H9 (cell line): ENCODE results near the gene GLIPR1L1. TPM values are rescaled to one million over a fixed set of nuclear protein-coding genes. Genes with fewer than 3 reads are reported as not detected.

Source experiments
- DNase-seq: peaks from one replicate; pipeline ENCODE4 v3.0.0-alpha.2; 2017
- H2AFZ ChIP-seq: one replicate; pipeline ENCODE4 v1.6.1; 2013; ENCODE audit warnings: mild to moderate bottlenecking, low read length, control low read depth, moderate library complexity
- H2AK5ac ChIP-seq: 2 replicates; pipeline ENCODE4 v1.6.1; 2013; ENCODE audit warnings: low read length, control low read depth, mixed read lengths; ENCODE audit not compliant: insufficient read length
- H2BK120ac ChIP-seq: one replicate; pipeline ENCODE4 v1.6.1; 2013; ENCODE audit warnings: low read depth, mild to moderate bottlenecking, low read length, control low read depth, inconsistent platforms; ENCODE audit not compliant: poor library complexity, severe bottlenecking
- H2BK12ac ChIP-seq: 2 replicates; pipeline ENCODE4 v1.6.1; 2013; ENCODE audit warnings: low read length, control low read depth, mixed read lengths, low read depth; ENCODE audit not compliant: insufficient read length
- H2BK15ac ChIP-seq: 2 replicates; pipeline ENCODE4 v1.6.1; 2013; ENCODE audit warnings: low read depth, low read length, control low read depth
- H2BK20ac ChIP-seq: one replicate; pipeline ENCODE4 v1.6.1; 2013; ENCODE audit warnings: low read depth, mild to moderate bottlenecking, low read length, control low read depth, inconsistent platforms; ENCODE audit not compliant: poor library complexity, severe bottlenecking
- H2BK5ac ChIP-seq: 2 replicates; pipeline ENCODE4 v1.6.1; 2013; ENCODE audit warnings: low read length, control low read depth, mixed read lengths; ENCODE audit not compliant: insufficient read length
- H3K14ac ChIP-seq: 2 replicates; pipeline ENCODE4 v1.6.1; 2013; ENCODE audit warnings: low read length, control low read depth; ENCODE audit not compliant: insufficient read depth
- H3K18ac ChIP-seq: 2 replicates; pipeline ENCODE4 v1.6.1; 2013; ENCODE audit warnings: low read depth, mild to moderate bottlenecking, mixed read lengths, low read length, control low read depth; ENCODE audit not compliant: insufficient read length
- H3K23ac ChIP-seq: 2 replicates; pipeline ENCODE4 v1.6.1; 2013; ENCODE audit warnings: low read length, control low read depth, mixed read lengths, low read depth; ENCODE audit not compliant: insufficient read length
- H3K23me2 ChIP-seq: 2 replicates; pipeline ENCODE4 v1.6.1; 2013; ENCODE audit warnings: low read depth, mild to moderate bottlenecking, mixed read lengths, low read length, control low read depth; ENCODE audit not compliant: insufficient read length, poor library complexity, severe bottlenecking
- H3K27ac ChIP-seq: 2 replicates; pipeline ENCODE4 v1.5.1; 2013; ENCODE audit warnings: low read length, control low read depth, mixed read lengths, low read depth; ENCODE audit not compliant: insufficient read length
- H3K27me3 ChIP-seq: 2 replicates; pipeline ENCODE4 v1.6.1; 2013; ENCODE audit warnings: low read length, control low read depth, inconsistent platforms; ENCODE audit not compliant: insufficient read depth
- H3K4ac ChIP-seq: 2 replicates; pipeline ENCODE4 v1.6.1; 2013; ENCODE audit warnings: low read depth, mild to moderate bottlenecking, control low read depth, inconsistent platforms, low read length, moderate library complexity
- H3K4me1 ChIP-seq: 2 replicates; pipeline ENCODE4 v1.6.1; 2013; ENCODE audit warnings: low read length, control low read depth, inconsistent platforms; ENCODE audit not compliant: insufficient read depth
- H3K4me2 ChIP-seq: 2 replicates; pipeline ENCODE4 v1.6.1; 2013; ENCODE audit warnings: low read length, control low read depth, mixed read lengths; ENCODE audit not compliant: insufficient read length, insufficient read depth
- H3K56ac ChIP-seq: 2 replicates; pipeline ENCODE4 v1.6.1; 2013; ENCODE audit warnings: low read depth, mild to moderate bottlenecking, mixed read lengths, low read length, control low read depth; ENCODE audit not compliant: insufficient read length
- H3K79me1 ChIP-seq: 2 replicates; pipeline ENCODE4 v1.6.1; 2013; ENCODE audit warnings: low read depth, mild to moderate bottlenecking, moderate library complexity, low read length, control low read depth, inconsistent platforms; ENCODE audit not compliant: insufficient read depth, poor library complexity, severe bottlenecking
- H3K79me2 ChIP-seq: 2 replicates; pipeline ENCODE4 v1.6.1; 2013; ENCODE audit warnings: low read length, control low read depth, inconsistent platforms; ENCODE audit not compliant: insufficient read depth
- H3K9ac ChIP-seq: 2 replicates; pipeline ENCODE4 v1.6.1; 2013; ENCODE audit warnings: low read length, control low read depth, mixed read lengths; ENCODE audit not compliant: insufficient read length; ENCODE audit errors: extremely low read depth
- H3K9me3 ChIP-seq: one replicate; pipeline ENCODE4 v1.6.1; 2013; ENCODE audit warnings: low read depth, low read length, inconsistent platforms; ENCODE audit not compliant: control insufficient read depth
- H3T11ph ChIP-seq: one replicate; pipeline ENCODE4 v1.6.1; 2013; ENCODE audit warnings: mild to moderate bottlenecking, low read length, control low read depth, inconsistent platforms
- H4K20me1 ChIP-seq: one replicate; pipeline ENCODE4 v1.6.1; 2013; ENCODE audit not compliant: control insufficient read depth, insufficient read length, insufficient read depth
- H4K5ac ChIP-seq: 2 replicates; pipeline ENCODE4 v1.6.1; 2013; ENCODE audit warnings: low read depth, mild to moderate bottlenecking, mixed read lengths, low read length, control low read depth; ENCODE audit not compliant: insufficient read length
- H4K8ac ChIP-seq: replicated peaks from 2 replicates; pipeline ENCODE4 v1.6.1; 2013; ENCODE audit warnings: low read length, control low read depth, mixed read lengths, low read depth; ENCODE audit not compliant: insufficient read length
- H4K91ac ChIP-seq: 2 replicates; pipeline ENCODE4 v1.6.1; 2013; ENCODE audit warnings: low read depth, mild to moderate bottlenecking, moderate library complexity, mixed read lengths, low read length, control low read depth; ENCODE audit not compliant: insufficient read length
- H3K27ac Mint-ChIP-seq, 3 experiments: 2 replicates in 2 of 3; 3 replicates in 1 of 3; pipeline ENCODE4 v1.8.0; 2020 to 2021; ENCODE audit warnings: mixed read lengths in 3 of 3, mild to moderate bottlenecking in 1 of 3, moderate library complexity in 1 of 3
- H3K27me3 Mint-ChIP-seq: 2 replicates; pipeline ENCODE4 v1.8.0; 2021; ENCODE audit warnings: low read depth, mild to moderate bottlenecking, moderate library complexity, mixed read lengths
- H3K36me3 Mint-ChIP-seq, 3 experiments: 2 replicates in 2 of 3; 3 replicates in 1 of 3; pipeline ENCODE4 v1.8.0; 2020 to 2021; ENCODE audit warnings: low read depth in 3 of 3, mixed read lengths in 3 of 3; ENCODE audit not compliant: insufficient read depth in 1 of 3
- H3K4me1 Mint-ChIP-seq, 2 experiments: 2 replicates each; pipeline ENCODE4 v1.8.0; 2020; ENCODE audit warnings: mixed read lengths in 2 of 2
- H3K4me3 Mint-ChIP-seq, 2 experiments: 2 replicates in 1 of 2; 3 replicates in 1 of 2; pipeline ENCODE4 v1.8.0; 2020 to 2021; ENCODE audit warnings: mild to moderate bottlenecking in 2 of 2, mixed read lengths in 2 of 2, moderate library complexity in 1 of 2
- H3K9me3 Mint-ChIP-seq, 2 experiments: 2 replicates in 1 of 2; 3 replicates in 1 of 2; pipeline ENCODE4 v1.8.0; 2020; ENCODE audit warnings: mild to moderate bottlenecking in 2 of 2, mixed read lengths in 2 of 2, moderate library complexity in 1 of 2
- WGBS: extraction: QIAGEN DNeasy Blood & Tissue Kit; methylation state at CpG from one replicate; pipeline ENCODE4 v1.1.7; 2013; ENCODE audit warnings: missing lambda C conversion rate, low lambda C conversion rate, mixed read lengths; ENCODE audit not compliant: insufficient read length; ENCODE audit errors: extremely low coverage; 5-methylcytosine and 5-hydroxymethylcytosine counted together
- total RNA-seq: library from RNA; stranded (reverse); gene quantifications from 2 replicates; pipeline ENCODE4 v1.2.1, GENCODE V29; 2021
- TF ChIP-seq, protein P1 (sequence below): fragments of 200-600 bp; sonication (generic); conservative IDR thresholded peaks from 3 replicates; pipeline ENCODE4 v1.8.0; 2021; ENCODE audit warnings: antibody characterized with exemption, mild to moderate bottlenecking

The GLIPR1L1 gene
- total RNA-seq, 1 experiment from 2014 or later: 1.9 TPM

GRCh38 chr12:75419841-75420240, 85.4 kb downstream of the GLIPR1L1 start:
- H4K91ac ChIP-seq: no peak overlapping the region
- H3K4ac ChIP-seq: no peak overlapping the region
- no peak overlapping the region for H3K27ac ChIP-seq
- H2AK5ac ChIP-seq: no peak overlapping the region
- H3K9me3 ChIP-seq: no peaks in the 10 kb centered on the region
- DNase-seq: no peak
- peaks cover 7 to 11% of the 10 kb centered on the region in 2 experiments; a peak in 3 of 5 replicates for H3K9me3 Mint-ChIP-seq
- no peak overlapping the region for H2BK20ac ChIP-seq
- H3K9ac ChIP-seq: no peak overlapping the region
- TF ChIP-seq, protein P1, sequence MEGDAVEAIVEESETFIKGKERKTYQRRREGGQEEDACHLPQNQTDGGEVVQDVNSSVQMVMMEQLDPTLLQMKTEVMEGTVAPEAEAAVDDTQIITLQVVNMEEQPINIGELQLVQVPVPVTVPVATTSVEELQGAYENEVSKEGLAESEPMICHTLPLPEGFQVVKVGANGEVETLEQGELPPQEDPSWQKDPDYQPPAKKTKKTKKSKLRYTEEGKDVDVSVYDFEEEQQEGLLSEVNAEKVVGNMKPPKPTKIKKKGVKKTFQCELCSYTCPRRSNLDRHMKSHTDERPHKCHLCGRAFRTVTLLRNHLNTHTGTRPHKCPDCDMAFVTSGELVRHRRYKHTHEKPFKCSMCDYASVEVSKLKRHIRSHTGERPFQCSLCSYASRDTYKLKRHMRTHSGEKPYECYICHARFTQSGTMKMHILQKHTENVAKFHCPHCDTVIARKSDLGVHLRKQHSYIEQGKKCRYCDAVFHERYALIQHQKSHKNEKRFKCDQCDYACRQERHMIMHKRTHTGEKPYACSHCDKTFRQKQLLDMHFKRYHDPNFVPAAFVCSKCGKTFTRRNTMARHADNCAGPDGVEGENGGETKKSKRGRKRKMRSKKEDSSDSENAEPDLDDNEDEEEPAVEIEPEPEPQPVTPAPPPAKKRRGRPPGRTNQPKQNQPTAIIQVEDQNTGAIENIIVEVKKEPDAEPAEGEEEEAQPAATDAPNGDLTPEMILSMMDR: no peak
- H3K79me1 ChIP-seq: no peaks in the 10 kb centered on the region
- H2AFZ ChIP-seq: no peak overlapping the region
- H3K4me3 Mint-ChIP-seq: no peak overlapping the region
- no peak overlapping the region for H3K18ac ChIP-seq
- no peak overlapping the region for H4K8ac ChIP-seq
- WGBS: 100% methylated on average over 2 of the region's 2 CpGs
- no peak overlapping the region for H2BK5ac ChIP-seq
- H4K5ac ChIP-seq: no peak overlapping the region
- no peak overlapping the region for H3T11ph ChIP-seq
- H3K4me2 ChIP-seq: no peak overlapping the region
- no peak overlapping the region for H2BK120ac ChIP-seq
- H3K23me2 ChIP-seq: no peaks in the 10 kb centered on the region
- no peak overlapping the region for H3K56ac ChIP-seq
- no peaks in the 10 kb centered on the region for H3K4me1 Mint-ChIP-seq
- peaks cover 2 to 12% (median 4%) of the 10 kb centered on the region in 3 experiments; a peak in 5 of 7 replicates for H3K36me3 Mint-ChIP-seq
- no peaks in the 10 kb centered on the region for H3K4me1 ChIP-seq
- no peak overlapping the region for H2BK12ac ChIP-seq
- H4K20me1 ChIP-seq: no peaks in the 10 kb centered on the region
- H3K27me3 ChIP-seq: no peaks in the 10 kb centered on the region
- H3K27me3 Mint-ChIP-seq: no peaks in the 10 kb centered on the region
- no peak overlapping the region for H3K27ac Mint-ChIP-seq
- no peak overlapping the region for H3K14ac ChIP-seq
- no peak overlapping the region for H3K23ac ChIP-seq
- no peaks in the 10 kb centered on the region for H3K79me2 ChIP-seq
- no peak overlapping the region for H2BK15ac ChIP-seq

Other genes starting within 250 kb of the GLIPR1L1 start
- not detected in 2 replicates for gene KCNC2, start 124.8 kb upstream of the GLIPR1L1 start, total RNA-seq
- gene CAPS2, start 4.3 kb upstream of the GLIPR1L1 start, total RNA-seq: 3.9 and 4.3 TPM in 2 replicates
- 0.09 and 0.35 TPM in 2 replicates for gene GLIPR1L2, start 56.4 kb downstream of the GLIPR1L1 start, total RNA-seq
- 0.09 and 0.13 TPM in 2 replicates for gene GLIPR1, start 146.1 kb downstream of the GLIPR1L1 start, total RNA-seq
- gene KRR1, start 176.9 kb downstream of the GLIPR1L1 start, total RNA-seq: 88.9 and 92.2 TPM in 2 replicates